ENCODE results near the gene TGFB1. TPM values are rescaled to one million over a fixed set of nuclear protein-coding genes. Genes with fewer than 3 reads are reported as not detected.

TGFB1 gene
- polyA plus RNA-seq, 1 experiment, result 4.9 TPM

GRCh38 chr19:41320568-41320967, 33.2 kb downstream of the TGFB1 start:
- Histone ChIP-seq H3K27me3 (ENCODE audit: control insufficient read depth, insufficient read depth, low read length) (no peaks in the 10 kb centered on the region), H3K9me3 (ENCODE audit: control insufficient read depth, insufficient read depth, low read length) (no peaks in the 10 kb centered on the region; the same call in 1 of the 2 replicates), H3K27ac (ENCODE audit: low read depth, low read length) (peak overlapping the region; percentile 21), H3K4me3 (ENCODE audit: low read depth, low read length) (no peak overlapping the region)
- no peak for DNase-seq (ENCODE audit: low read depth, low spot score)
- ChIA-PET CTCF (interaction anchor here (3.6 kb wide), 1 partner anchor 12 kb away, joined by 18 read pairs; no protein-coding TSS in a partner anchor), POLR2A (interaction anchor here (0.8 to 1.0 kb wide), 2 partner anchors 45 to 55 kb away, joined by 3 to 8 read pairs; no protein-coding TSS in a partner anchor)
- TF ChIP-seq CTCF (IDR thresholded peaks at IDR 0.05; ENCODE audit: low read depth, low read length), result no peak

GRCh38 chr19:41320185-41320518, 33.6 kb downstream of the TGFB1 start:
- Histone ChIP-seq H3K27me3 (ENCODE audit: control insufficient read depth, insufficient read depth, low read length) (no peaks in the 10 kb centered on the region), H3K4me3 (ENCODE audit: low read depth, low read length) (no peak overlapping the region), H3K27ac (ENCODE audit: low read depth, low read length) (no peak overlapping the region), H3K9me3 (ENCODE audit: control insufficient read depth, insufficient read depth, low read length) (no peaks in the 10 kb centered on the region; the same call in 1 of the 2 replicates)
- POLR2A ChIA-PET, result interaction anchor here (0.6 to 0.8 kb wide), 2 partner anchors 34 to 46 kb away, joined by 3 to 8 read pairs; partner anchors contain the start of gene TGFB1
- TF ChIP-seq CTCF (IDR thresholded peaks at IDR 0.05; ENCODE audit: low read depth, low read length), result no peak
- no peak for DNase-seq (ENCODE audit: low read depth, low spot score)
- CTCF ChIA-PET, result interaction anchor here (3.6 kb wide), 1 partner anchor 12 kb away, joined by 18 read pairs; no protein-coding TSS in a partner anchor

- Histone ChIP-seq H3K27me3 (ENCODE audit: control insufficient read depth, insufficient read depth, low read length) (no peaks in the 10 kb centered on the region), H3K9me3 (ENCODE audit: control insufficient read depth, insufficient read depth, low read length) (no peaks in the 10 kb centered on the region; the same call in 1 of the 2 replicates), H3K4me3 (ENCODE audit: low read depth, low read length) (no peak overlapping the region), H3K27ac (ENCODE audit: low read depth, low read length) (no peak overlapping the region)
- POLR2A ChIA-PET, result interaction anchor here (0.5 to 0.6 kb wide), 2 partner anchors 34 to 96 kb away, joined by 3 read pairs; partner anchors contain the start of gene TGFB1
- TF ChIP-seq CTCF (IDR thresholded peaks at IDR 0.05; ENCODE audit: low read depth, low read length), result no peak
- CTCF ChIA-PET, result interaction anchor here (3.6 kb wide), 1 partner anchor 11 kb away, joined by 18 read pairs; no protein-coding TSS in a partner anchor
- no peak for DNase-seq (ENCODE audit: low read depth, low spot score)
Measured at GRCh38 chr19:41319500-41320184, 34.1 kb downstream of the TGFB1 start.

- ChIA-PET CTCF (interaction anchor here (3.6 kb wide), 1 partner anchor 10 kb away, joined by 18 read pairs; no protein-coding TSS in a partner anchor), POLR2A (interaction anchor here (0.5 kb wide), 1 partner anchor 97 kb away, joined by 3 read pairs; no protein-coding TSS in a partner anchor)
- no peak overlapping the region for H3K27ac ChIP-seq (ENCODE audit: low read depth, low read length)
- H3K27me3 ChIP-seq (ENCODE audit: control insufficient read depth, insufficient read depth, low read length), result no peaks in the 10 kb centered on the region
- H3K9me3 ChIP-seq (ENCODE audit: control insufficient read depth, insufficient read depth, low read length), result no peaks in the 10 kb centered on the region; the same call in 1 of the 2 replicates
- no peak for DNase-seq (ENCODE audit: low read depth, low spot score)
- TF ChIP-seq CTCF (IDR thresholded peaks at IDR 0.05; ENCODE audit: low read depth, low read length), result no peak
- H3K4me3 ChIP-seq (ENCODE audit: low read depth, low read length), result no peak overlapping the region
Measured at GRCh38 chr19:41318696-41319499, 34.8 kb downstream of the TGFB1 start.

Data from AG04450 (cell line).